ENCODE data around the gene GRIN3A. TPM values are rescaled to one million over a fixed set of nuclear protein-coding genes. Genes with fewer than 3 reads are reported as not detected.

Gene GRIN3A
- total RNA-seq, 1 donor = not detected

GRCh38 chr9:101579711-101580545 lies 158.5 kb downstream of the GRIN3A start:
- no peak overlapping the region for H3K4me3 ChIP-seq (ENCODE audit: low read depth, low read length)
- TF ChIP-seq CTCF (IDR thresholded peaks at IDR 0.05; ENCODE audit: insufficient read depth, low read depth, low read length) = no peak
- no peak for DNase-seq (ENCODE audit: low read depth)

GRCh38 chr9:101578378-101578777 lies 160.1 kb downstream of the GRIN3A start:
- no peak for TF ChIP-seq CTCF (IDR thresholded peaks at IDR 0.05; ENCODE audit: insufficient read depth, low read depth, low read length)
- no peak overlapping the region for H3K4me3 ChIP-seq (ENCODE audit: low read depth, low read length)
- DNase-seq (ENCODE audit: low read depth) = no peak

- H3K4me3 ChIP-seq (ENCODE audit: low read depth, low read length) = no peak overlapping the region
- no peak for DNase-seq (ENCODE audit: low read depth)
- no peak for TF ChIP-seq CTCF (IDR thresholded peaks at IDR 0.05; ENCODE audit: insufficient read depth, low read depth, low read length)
These were observed 163.6 kb downstream of the GRIN3A start for GRCh38 chr9:101574731-101575333.

- TF ChIP-seq CTCF (IDR thresholded peaks at IDR 0.05; ENCODE audit: insufficient read depth, low read depth, low read length) = no peak
- no peak overlapping the region for H3K4me3 ChIP-seq (ENCODE audit: low read depth, low read length)
- DNase-seq (ENCODE audit: low read depth) = no peak
These were observed 166.1 kb downstream of the GRIN3A start for GRCh38 chr9:101572316-101572715.

GRCh38 chr9:101571114-101571513 lies 167.3 kb downstream of the GRIN3A start:
- TF ChIP-seq CTCF (IDR thresholded peaks at IDR 0.05; ENCODE audit: insufficient read depth, low read depth, low read length) = no peak
- no peak overlapping the region for H3K4me3 ChIP-seq (ENCODE audit: low read depth, low read length)
- no peak for DNase-seq (ENCODE audit: low read depth)

- no peak for TF ChIP-seq CTCF (IDR thresholded peaks at IDR 0.05; ENCODE audit: insufficient read depth, low read depth, low read length)
- no peak overlapping the region for H3K4me3 ChIP-seq (ENCODE audit: low read depth, low read length)
- DNase-seq (ENCODE audit: low read depth) = no peak
These were observed 168.5 kb downstream of the GRIN3A start for GRCh38 chr9:101569741-101570501.

All from fibroblast of villous mesenchyme (primary cell).